GM21717 (cell line): Measurements from ENCODE around the gene PARD3.

ENCODE experiments used
- ATAC-seq: cut with Tn5 transposase; IDR thresholded peaks from one replicate; pipeline ENCODE4 v1.9.1; 2021; ENCODE audit warnings: mild to moderate bottlenecking, moderate library complexity; ENCODE audit not compliant: unreplicated experiment

PARD3 gene

GRCh38 chr10:34244756-34245484 lies 570.2 kb downstream of the PARD3 start:
- ATAC-seq, result no peak

DNA sequence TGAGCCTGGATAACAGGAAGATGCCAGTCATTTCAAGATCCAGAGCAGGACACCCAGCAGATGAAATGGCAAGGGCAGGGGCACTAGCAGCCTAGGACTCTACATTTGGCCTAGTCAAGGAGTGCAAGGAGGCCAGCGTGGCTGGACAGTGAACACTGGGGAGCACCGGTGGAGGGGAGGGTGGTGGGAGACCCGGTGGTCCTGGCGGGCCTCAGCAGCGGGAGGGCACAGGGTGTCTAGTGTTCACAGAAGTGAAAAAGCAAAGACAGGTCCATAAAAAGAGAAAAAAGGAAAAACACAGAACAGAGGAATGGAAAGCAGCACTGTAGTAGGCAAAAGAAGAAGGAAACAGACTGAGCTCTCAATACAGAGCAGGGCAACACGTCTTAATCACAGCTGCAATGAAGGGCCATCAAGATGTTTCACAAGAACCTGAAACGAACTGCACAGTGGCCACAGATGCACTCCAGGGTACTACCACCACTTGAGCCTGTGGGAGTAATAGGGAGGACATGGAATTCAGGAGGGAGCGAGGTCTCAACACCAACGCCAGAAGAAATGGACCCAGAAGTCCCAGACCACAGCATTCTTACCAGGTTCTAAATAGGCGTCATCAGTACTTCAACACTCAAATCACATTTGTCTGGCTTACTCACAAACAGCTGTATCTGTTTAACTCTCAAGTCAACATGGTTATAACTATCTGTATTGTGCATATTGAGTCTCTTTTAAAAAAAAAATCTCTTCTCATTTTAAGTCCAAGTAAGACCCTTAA lies 573.7 kb downstream of the PARD3 start:
- ATAC-seq, result no peak

- ATAC-seq, result no peak
Observed at GRCh38 chr10:34240039-34240438, 575.1 kb downstream of the PARD3 start.

DNA sequence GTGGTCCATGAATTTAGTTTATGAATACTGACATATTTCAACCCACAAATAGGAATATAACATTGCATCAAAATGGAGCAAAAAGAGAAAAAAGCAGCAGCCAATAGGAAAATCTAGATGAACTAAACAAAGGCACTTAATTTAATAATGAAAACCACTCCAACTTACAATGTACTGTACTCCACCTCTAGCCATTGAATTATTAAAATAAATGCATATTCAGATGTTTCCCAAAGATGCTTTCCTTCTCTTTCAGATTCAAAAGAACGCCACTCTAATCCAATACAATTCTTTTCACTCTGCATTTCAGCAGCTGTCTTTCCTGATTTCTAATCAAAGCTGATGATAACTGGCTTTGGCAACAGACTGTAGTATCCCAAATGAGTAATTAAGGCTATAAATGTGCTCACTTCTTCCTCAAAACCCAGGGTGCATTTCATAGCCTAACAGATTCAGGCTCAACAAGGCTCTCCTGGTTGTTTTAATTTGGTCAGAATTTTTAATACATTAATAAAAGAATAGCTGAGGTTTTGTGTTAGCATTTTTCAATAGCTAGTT lies 577.1 kb downstream of the PARD3 start:
- no peak for ATAC-seq

GRCh38 chr10:34236931-34237330 lies 578.2 kb downstream of the PARD3 start:
- no peak for ATAC-seq

GRCh38 chr10:34235164-34235832 lies 579.8 kb downstream of the PARD3 start:
- no peak for ATAC-seq

GRCh38 chr10:34232481-34232880 lies 582.6 kb downstream of the PARD3 start:
- no peak for ATAC-seq

DNA sequence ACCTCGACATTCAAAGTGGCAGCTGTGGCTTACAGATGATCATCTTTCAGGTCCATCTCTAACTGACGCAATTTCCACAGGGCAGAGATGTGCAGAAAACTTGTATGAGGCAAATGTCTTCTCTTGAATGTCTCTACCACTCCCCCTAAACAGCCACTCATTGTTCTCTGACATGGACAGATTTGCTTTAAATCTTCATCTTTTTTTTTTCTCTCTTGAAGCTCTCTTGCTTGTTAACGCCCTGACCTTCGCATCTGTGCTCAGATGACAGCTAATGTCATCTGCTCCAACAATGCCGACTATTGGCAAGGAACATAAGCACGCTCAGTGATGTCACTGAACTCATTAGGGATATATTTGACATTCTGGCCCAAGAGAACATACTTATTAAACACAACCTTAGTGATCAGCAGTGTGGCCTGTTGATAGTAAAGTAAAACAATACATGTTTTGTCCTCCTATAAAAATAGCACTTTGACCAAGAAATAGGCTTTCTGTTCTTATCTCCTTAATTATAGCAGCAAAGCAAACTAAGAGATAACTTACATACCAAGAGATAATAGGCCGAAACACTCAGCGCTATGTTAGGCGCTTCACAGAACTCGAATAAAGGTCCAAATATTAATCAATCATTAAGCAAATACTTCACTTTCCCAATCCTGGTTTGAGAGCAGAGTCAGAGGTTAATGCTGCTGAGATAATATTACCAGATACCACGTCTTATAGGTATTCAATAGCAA lies 583.5 kb downstream of the PARD3 start:
- ATAC-seq, result no peak

GRCh38 chr10:34229917-34230316 lies 585.2 kb downstream of the PARD3 start:
- no peak for ATAC-seq

- no peak for ATAC-seq
Observed at GRCh38 chr10:34228066-34228465, 587.0 kb downstream of the PARD3 start.

- ATAC-seq, result no peak
Observed at GRCh38 chr10:34224639-34225038, 590.5 kb downstream of the PARD3 start.

DNA sequence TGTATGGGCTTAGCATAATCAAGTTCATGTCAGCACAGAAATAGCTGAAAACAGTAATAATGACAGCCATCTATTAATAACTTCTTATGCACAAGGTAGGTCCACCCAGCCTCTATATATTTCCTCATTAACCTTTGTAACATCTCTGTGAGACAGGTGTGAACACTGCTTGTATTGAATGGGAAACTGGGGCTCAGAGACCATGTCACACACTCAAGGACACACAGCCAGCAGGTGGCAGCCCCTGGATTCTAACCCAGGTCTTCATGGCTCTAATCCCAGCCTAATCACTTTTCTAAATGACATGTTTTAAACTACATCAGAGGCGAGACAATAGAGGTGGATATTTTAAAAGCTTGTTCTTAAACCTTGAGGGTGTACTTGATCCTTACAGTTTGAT lies 591.4 kb downstream of the PARD3 start:
- ATAC-seq, result no peak

DNA sequence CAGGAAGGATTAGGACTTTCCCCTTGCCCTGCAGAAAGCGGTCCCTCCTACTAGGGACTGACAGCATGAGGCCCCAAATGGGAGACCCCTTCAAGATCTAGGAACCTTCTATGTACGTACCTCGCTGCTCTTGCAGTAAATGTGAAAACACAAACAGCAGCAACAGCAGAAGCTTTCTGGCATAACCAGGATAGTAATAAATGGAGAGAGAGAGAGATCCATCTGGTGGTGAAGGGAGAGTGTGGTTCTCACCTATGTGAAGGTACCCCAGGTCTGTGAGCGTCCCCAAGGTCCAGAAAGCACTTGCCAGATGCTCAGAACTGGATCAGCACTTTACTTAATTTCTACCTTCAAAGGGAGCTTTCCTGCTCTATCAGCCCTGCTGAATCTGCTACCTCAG lies 592.7 kb downstream of the PARD3 start:
- ATAC-seq, result no peak

DNA sequence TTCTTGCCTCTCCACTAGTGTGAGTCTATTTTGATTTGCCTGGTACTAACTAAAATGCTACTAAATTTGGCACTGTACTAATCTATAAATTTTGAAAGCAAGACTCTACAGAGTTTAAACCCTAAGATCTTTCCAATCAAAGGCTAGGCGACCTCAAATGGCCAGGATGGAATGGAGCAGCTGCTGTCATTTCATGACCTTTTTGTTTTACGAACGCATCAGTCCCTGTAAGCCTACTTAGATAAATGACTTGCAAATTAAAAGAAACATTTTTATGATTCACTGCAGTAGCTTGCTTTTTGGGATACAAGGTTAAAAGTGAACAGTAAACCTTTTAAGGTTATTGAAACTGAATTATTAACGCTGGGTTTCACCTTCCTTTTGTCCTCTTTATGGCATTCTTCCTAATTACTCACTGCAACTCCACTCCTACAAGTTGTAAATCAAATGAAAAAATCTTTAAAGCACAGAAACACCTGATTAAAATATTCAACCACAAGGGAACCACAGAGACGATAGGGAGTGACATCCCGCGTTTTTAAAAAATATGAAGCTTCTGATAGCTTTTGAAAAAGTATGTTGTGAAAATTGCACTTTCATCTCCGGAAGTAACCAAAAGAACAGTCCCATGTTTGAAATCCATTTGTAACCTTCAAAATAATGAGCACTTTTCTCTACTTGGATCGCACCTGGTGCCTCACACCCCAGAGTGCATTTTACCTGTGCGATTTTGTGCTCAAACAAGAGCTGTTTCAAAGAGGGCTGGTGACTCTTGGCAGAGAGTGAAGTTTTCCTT lies 595.1 kb downstream of the PARD3 start:
- ATAC-seq, result no peak

GRCh38 chr10:34217524-34217923 lies 597.6 kb downstream of the PARD3 start:
- no peak for ATAC-seq

- no peak for ATAC-seq
Observed at GRCh38 chr10:34216348-34216945, 598.6 kb downstream of the PARD3 start.

DNA sequence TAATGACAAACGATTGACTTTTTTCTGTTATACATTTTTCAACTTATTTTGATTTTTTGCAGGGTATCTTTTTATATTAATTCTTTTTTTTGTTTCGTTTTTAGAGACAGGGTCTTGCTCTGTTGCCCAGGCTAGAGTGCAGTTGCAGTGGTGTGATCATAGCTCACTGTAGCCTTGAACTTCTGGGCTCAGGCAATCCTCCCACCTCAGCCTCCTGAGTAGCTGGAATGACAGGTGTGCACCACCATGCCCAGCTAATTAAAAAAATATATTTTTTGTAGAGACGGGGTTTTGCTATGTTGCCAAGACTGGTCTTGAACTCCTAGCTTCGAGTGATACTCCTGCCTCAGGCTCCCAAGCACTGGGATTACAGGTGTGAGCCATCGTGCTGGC lies 601.3 kb downstream of the PARD3 start:
- no peak for ATAC-seq

- no peak for ATAC-seq
Observed at GRCh38 chr10:34213193-34213804, 601.8 kb downstream of the PARD3 start.

DNA sequence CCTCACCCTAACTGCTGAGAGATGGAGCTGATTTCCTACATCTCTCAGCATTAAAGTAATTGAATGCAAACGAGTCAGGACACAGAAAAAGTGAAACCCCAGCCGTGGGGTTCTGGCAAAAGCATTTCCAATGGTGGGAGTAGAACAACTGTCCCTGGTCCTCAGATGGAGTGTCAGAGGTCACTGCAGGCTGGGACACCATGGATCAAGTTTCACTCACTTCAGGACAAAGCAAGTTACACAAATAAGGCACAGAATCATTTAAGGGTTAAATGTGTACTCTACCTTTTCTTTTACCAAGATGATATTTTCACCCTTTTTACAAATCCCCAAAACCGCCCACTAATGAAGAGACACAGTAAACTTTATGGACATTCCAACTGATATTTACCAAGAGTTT lies 607.8 kb downstream of the PARD3 start:
- ATAC-seq, result no peak
